CD4-positive, alpha-beta T cell (primary cell): ENCODE measurements around the gene FARSA. TPM values are rescaled to one million over a fixed set of nuclear protein-coding genes. Genes with fewer than 3 reads are reported as not detected.
"Not testable (repeated sequence)": the region's sequence is repeated elsewhere in the genome, so short reads cannot be mapped to it uniquely, and the experiment has no call there.

Experiments
- ATAC-seq: fragments of 200-7000 bp; cut with Tn5 transposase; one replicate; pipeline ENCODE4 v1.10.0; 2022; ENCODE audit warnings: mild to moderate bottlenecking; ENCODE audit not compliant: poor library complexity
- CTCF ChIA-PET: fragments of 350-600 bp; sonication (Branson Sonifier 250); formaldehyde crosslinking; loops from one replicate; lab custom pipeline; 2021; ENCODE audit warnings: antibody characterized with exemption, inconsistent platforms; lab: Charles Lee
- POLR2A ChIA-PET: fragments of 350-600 bp; sonication (Branson Sonifier 250); formaldehyde crosslinking; loops from one replicate; lab custom pipeline; 2021; ENCODE audit warnings: antibody characterized with exemption, inconsistent platforms; lab: Charles Lee
- DNase-seq, 14 experiments: peaks; one replicate each; pipeline ENCODE4 v3.0.0-alpha.2; 2013 to 2020; ENCODE audit warnings: mixed read lengths in 2 of 14
- H3K27ac ChIP-seq, 2 donors: one replicate each; pipeline versions ENCODE4 v1.5.1 to v1.7.0; 2013; ENCODE audit warnings: low read length in 2 of 2, low read depth in 1 of 2, mild to moderate bottlenecking in 1 of 2
- H3K27me3 ChIP-seq, 2 experiments: 1 replicate in 1 of 2; 2 replicates in 1 of 2; pipeline versions ENCODE4 v1.6.1 to v1.7.0; 2013; ENCODE audit warnings: low read length in 2 of 2, control low read depth in 1 of 2, mild to moderate bottlenecking in 1 of 2, moderate library complexity in 1 of 2; ENCODE audit not compliant: insufficient read depth in 2 of 2, control insufficient read depth in 1 of 2
- H3K36me3 ChIP-seq: one replicate; pipeline ENCODE4 v1.6.1; 2013; ENCODE audit warnings: low read length, control low read depth; ENCODE audit not compliant: insufficient read depth
- H3K4me1 ChIP-seq: one replicate; pipeline ENCODE4 v1.6.1; 2013; ENCODE audit warnings: low read length, control low read depth; ENCODE audit not compliant: insufficient read depth
- H3K4me3 ChIP-seq: one replicate; pipeline ENCODE4 v1.5.1; 2013; ENCODE audit warnings: mild to moderate bottlenecking, low read length, moderate library complexity
- H3K9me3 ChIP-seq, 2 experiments: 1 replicate in 1 of 2; 2 replicates in 1 of 2; pipeline versions ENCODE4 v1.6.1 to v1.7.0; 2013; ENCODE audit warnings: low read length in 2 of 2, mild to moderate bottlenecking in 2 of 2, control low read depth in 1 of 2, moderate library complexity in 1 of 2; ENCODE audit not compliant: control insufficient read depth in 1 of 2, insufficient read depth in 1 of 2
- H3K27ac Mint-ChIP-seq: one replicate; pipeline ENCODE4 v1.8.0; 2020; ENCODE audit warnings: mixed read lengths
- H3K27me3 Mint-ChIP-seq: one replicate; pipeline ENCODE4 v1.8.0; 2021; ENCODE audit warnings: mixed read lengths
- H3K36me3 Mint-ChIP-seq: one replicate; pipeline ENCODE4 v1.8.0; 2021; ENCODE audit warnings: low read depth, mixed read lengths
- H3K4me1 Mint-ChIP-seq: one replicate; pipeline ENCODE4 v1.8.0; 2021; ENCODE audit warnings: low read depth, mixed read lengths
- H3K4me3 Mint-ChIP-seq: one replicate; pipeline ENCODE4 v1.8.0; 2020; ENCODE audit warnings: mild to moderate bottlenecking, mixed read lengths
- H3K9me3 Mint-ChIP-seq: one replicate; pipeline ENCODE4 v1.8.0; 2020; ENCODE audit warnings: mixed read lengths
- CTCF ChIP-seq: fragments of 200-600 bp; IDR thresholded peaks from one replicate; pipeline ENCODE4 v1.8.0; 2022; ENCODE audit warnings: antibody characterized with exemption, mild to moderate bottlenecking
- intact Hi-C, 2 experiments: fragments of 100-400 bp; cut with DNase I in 1 of 2; cut with micrococcal nuclease in 1 of 2; formaldehyde crosslinking; loops; one replicate each; pipeline versions ENCODE4 v1.15.1 to v1.9.0; 2023 to 2025; cut with DNase I, micrococcal nuclease
- total RNA-seq, 174 experiments: library from RNA in 2 of 174; stranded (reverse) in 2 of 174; gene quantifications; one replicate each; pipeline ENCODE4 v1.2.3 and lab custom pipeline; 2021 to 2026

The FARSA gene
- total RNA-seq, 2 experiments from 2014 or later = 17.2 TPM

- ChIA-PET POLR2A (interaction anchor here (1.4 to 2.0 kb wide), 2 partner anchors 14 to 19 kb away, joined by 5 to 8 read pairs; partner anchors contain the start of genes CALR and FARSA), CTCF (interaction anchor here (0.6 to 5.5 kb wide), 2 partner anchors 12 to 25 kb away, joined by 4 to 30 read pairs; no protein-coding TSS in a partner anchor)
- peaks cover 39% of the 10 kb centered on the region for H3K4me1 ChIP-seq
- no peak overlapping the region for H3K4me3 ChIP-seq
- Mint-ChIP-seq H3K4me3 (no peak overlapping the region), H3K9me3 (no peaks in the 10 kb centered on the region), H3K4me1 (peaks cover 23% of the 10 kb centered on the region), H3K27ac (no peak overlapping the region), H3K27me3 (no peaks in the 10 kb centered on the region), H3K36me3 (peaks cover 74% of the 10 kb centered on the region)
- intact Hi-C loops = no loop called here
- no peak for ATAC-seq
- DNase-seq = peak in 2 of 14 experiments; percentile 51 to 63
- no peaks in the 10 kb centered on the region for H3K27me3 ChIP-seq
- peaks cover 64% of the 10 kb centered on the region for H3K36me3 ChIP-seq
- no peak for TF ChIP-seq CTCF
- no peak overlapping the region for H3K27ac ChIP-seq
- no peaks in the 10 kb centered on the region for H3K9me3 ChIP-seq
Observed at GRCh38 chr19:12952488-12953137, 19.1 kb upstream of the FARSA start.

- H3K4me3 ChIP-seq, H3K27me3 Mint-ChIP-seq, H3K27ac ChIP-seq, H3K9me3 Mint-ChIP-seq, ATAC-seq, H3K4me3 Mint-ChIP-seq, H3K27me3 ChIP-seq, H3K9me3 ChIP-seq, DNase-seq, intact Hi-C loops: not testable (repeated sequence)
- H3K4me1 ChIP-seq = peaks cover 39% of the 10 kb centered on the region
- Mint-ChIP-seq H3K36me3 (peaks cover 79% of the 10 kb centered on the region), H3K4me1 (peaks cover 23% of the 10 kb centered on the region), H3K27ac (peak overlapping the region; percentile 39)
- ChIA-PET CTCF (interaction anchor here (0.6 to 5.5 kb wide), 2 partner anchors 13 to 24 kb away, joined by 4 to 30 read pairs; no protein-coding TSS in a partner anchor), POLR2A (interaction anchor here (2.0 kb wide), 1 partner anchor 14 kb away, joined by 8 read pairs; the partner anchor contains the start of gene CALR)
- peaks cover 68% of the 10 kb centered on the region for H3K36me3 ChIP-seq
Observed at GRCh38 chr19:12952050-12952449, 18.5 kb upstream of the FARSA start.

GRCh38 chr19:12949363-12950283 is 16.1 kb upstream of the FARSA start:
- H3K27me3 ChIP-seq = no peaks in the 10 kb centered on the region
- no peaks in the 10 kb centered on the region for H3K9me3 Mint-ChIP-seq
- H3K36me3 Mint-ChIP-seq = peaks cover 93% of the 10 kb centered on the region
- no peak for TF ChIP-seq CTCF
- ChIA-PET POLR2A (interaction anchor here (0.5 kb wide), 1 partner anchor 1518 kb away, joined by 3 read pairs; no protein-coding TSS in a partner anchor), CTCF (interaction anchor here (2.4 kb wide), 1 partner anchor 16 kb away, joined by 7 read pairs; no protein-coding TSS in a partner anchor)
- peaks cover 31% of the 10 kb centered on the region for H3K4me1 Mint-ChIP-seq
- H3K4me1 ChIP-seq = peaks cover 41% of the 10 kb centered on the region
- H3K9me3 ChIP-seq = no peaks in the 10 kb centered on the region
- H3K4me3 Mint-ChIP-seq = peak overlapping the region; percentile 61
- ATAC-seq (no peak), DNase-seq (no peak)
- H3K27me3 Mint-ChIP-seq = peaks cover 4% of the 10 kb centered on the region
- intact Hi-C loops = no loop called here
- H3K27ac Mint-ChIP-seq = peak overlapping the region; percentile 36
- H3K36me3 ChIP-seq = peaks cover 70% of the 10 kb centered on the region
- H3K27ac ChIP-seq = no peak overlapping the region
- no peak overlapping the region for H3K4me3 ChIP-seq
